ENCODE results near the gene USP36.
"Not testable (repeated sequence)": the region's sequence is repeated elsewhere in the genome, so short reads cannot be mapped to it uniquely, and the experiment has no call there.

The USP36 gene

GRCh38 chr17:78870621-78871020 lies 30.0 kb upstream of the USP36 start:
- DNase-seq, result no peak

GRCh38 chr17:78868391-78868790 lies 27.8 kb upstream of the USP36 start:
- peak; percentile 78 for DNase-seq

- not testable (repeated sequence) for DNase-seq
Observed at GRCh38 chr17:78867046-78867445, 26.4 kb upstream of the USP36 start.

- DNase-seq, result peak; percentile 66
Observed at GRCh38 chr17:78865682-78866390, 25.2 kb upstream of the USP36 start.

- DNase-seq, result no peak
Observed at GRCh38 chr17:78864117-78864516, 23.5 kb upstream of the USP36 start.

GRCh38 chr17:78862073-78863023 lies 21.7 kb upstream of the USP36 start:
- DNase-seq, result peak; percentile 94

GRCh38 chr17:78861229-78861628 lies 20.6 kb upstream of the USP36 start:
- no peak for DNase-seq

- no peak for DNase-seq
Observed at GRCh38 chr17:78859051-78859450, 18.4 kb upstream of the USP36 start.

GRCh38 chr17:78857266-78857665 lies 16.7 kb upstream of the USP36 start:
- no peak for DNase-seq

- DNase-seq, result no peak
Observed at GRCh38 chr17:78855561-78856165, 15.0 kb upstream of the USP36 start.

- DNase-seq, result no peak
Observed at GRCh38 chr17:78854508-78854907, 13.9 kb upstream of the USP36 start.

- no peak for DNase-seq
Observed at GRCh38 chr17:78853926-78854394, 13.3 kb upstream of the USP36 start.

GRCh38 chr17:78852709-78853121 lies 12.1 kb upstream of the USP36 start:
- DNase-seq, result no peak

GRCh38 chr17:78849026-78849425 lies 8.4 kb upstream of the USP36 start:
- DNase-seq, result no peak

- DNase-seq, result no peak
Observed at GRCh38 chr17:78847052-78847451, 6.4 kb upstream of the USP36 start.

- no peak for DNase-seq
Observed at GRCh38 chr17:78844301-78845005, 3.8 kb upstream of the USP36 start.

GRCh38 chr17:78842881-78843565 lies 2.4 kb upstream of the USP36 start:
- DNase-seq, result no peak

- no peak for DNase-seq
Observed at GRCh38 chr17:78840530-78840779, 159 bp downstream of the USP36 start.

- peak; percentile 26 for DNase-seq
Observed at GRCh38 chr17:78839762-78840529, 668 bp downstream of the USP36 start.

GRCh38 chr17:78839235-78839761 lies 1.3 kb downstream of the USP36 start:
- peak; percentile 36 for DNase-seq

GRCh38 chr17:78838574-78839005 lies 2.0 kb downstream of the USP36 start:
- DNase-seq, result no peak
